ENCODE measurements around the gene PTCSC3.

DNA sequence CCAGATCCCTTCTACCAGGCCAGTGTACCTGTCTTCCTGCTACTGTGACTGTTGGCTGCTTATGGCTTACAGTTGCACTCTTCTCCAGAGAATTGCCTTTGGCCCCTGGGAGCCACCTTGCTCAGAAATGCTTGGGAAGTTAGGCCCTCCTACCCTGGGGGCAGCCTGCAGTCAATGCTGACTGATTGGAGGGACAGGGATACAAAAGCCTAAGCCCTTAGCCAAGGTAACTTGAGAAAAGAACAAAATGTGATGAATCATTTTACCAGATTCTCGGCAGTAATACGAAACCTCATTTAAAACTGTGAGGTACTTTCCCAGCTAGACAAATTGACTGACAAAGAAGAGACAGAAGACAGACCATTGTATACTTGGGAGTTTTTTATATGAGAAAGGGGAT is 47.3 kb downstream of the PTCSC3 start:
- TF ChIP-seq, protein P1, sequence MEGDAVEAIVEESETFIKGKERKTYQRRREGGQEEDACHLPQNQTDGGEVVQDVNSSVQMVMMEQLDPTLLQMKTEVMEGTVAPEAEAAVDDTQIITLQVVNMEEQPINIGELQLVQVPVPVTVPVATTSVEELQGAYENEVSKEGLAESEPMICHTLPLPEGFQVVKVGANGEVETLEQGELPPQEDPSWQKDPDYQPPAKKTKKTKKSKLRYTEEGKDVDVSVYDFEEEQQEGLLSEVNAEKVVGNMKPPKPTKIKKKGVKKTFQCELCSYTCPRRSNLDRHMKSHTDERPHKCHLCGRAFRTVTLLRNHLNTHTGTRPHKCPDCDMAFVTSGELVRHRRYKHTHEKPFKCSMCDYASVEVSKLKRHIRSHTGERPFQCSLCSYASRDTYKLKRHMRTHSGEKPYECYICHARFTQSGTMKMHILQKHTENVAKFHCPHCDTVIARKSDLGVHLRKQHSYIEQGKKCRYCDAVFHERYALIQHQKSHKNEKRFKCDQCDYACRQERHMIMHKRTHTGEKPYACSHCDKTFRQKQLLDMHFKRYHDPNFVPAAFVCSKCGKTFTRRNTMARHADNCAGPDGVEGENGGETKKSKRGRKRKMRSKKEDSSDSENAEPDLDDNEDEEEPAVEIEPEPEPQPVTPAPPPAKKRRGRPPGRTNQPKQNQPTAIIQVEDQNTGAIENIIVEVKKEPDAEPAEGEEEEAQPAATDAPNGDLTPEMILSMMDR (IDR thresholded peaks at IDR 0.05) = no peak
- TF ChIP-seq POLR2A (IDR thresholded peaks at IDR 0.05) (no peak), POLR2AphosphoS5 (IDR thresholded peaks at IDR 0.05) (no peak)

All from breast epithelium (tissue), 3 donors.